ENCODE results near the gene TSPAN4.

TSPAN4 gene

GRCh38 chr11:808427-809286 lies 34.0 kb upstream of the TSPAN4 start:
- no peak for DNase-seq

GRCh38 chr11:809287-810039 lies 33.2 kb upstream of the TSPAN4 start, which contains the start of gene RPLP2:
Gene RPLP2, plus strand, starts transcription at chr11:809967. Its CDS starts 268 bp downstream, at chr11:810235.
- peak; percentile 98 for DNase-seq

GRCh38 chr11:810040-810567 lies 32.5 kb upstream of the TSPAN4 start:
- DNase-seq, result no peak

- DNase-seq, result no peak
Observed at GRCh38 chr11:811446-812245, 31.0 kb upstream of the TSPAN4 start.

GRCh38 chr11:812390-812789 lies 30.3 kb upstream of the TSPAN4 start:
- no peak for DNase-seq

- no peak for DNase-seq
Observed at GRCh38 chr11:813072-813455, 29.6 kb upstream of the TSPAN4 start.

- DNase-seq, result no peak
Observed at GRCh38 chr11:813456-814096, 29.1 kb upstream of the TSPAN4 start.

- DNase-seq, result no peak
Observed at GRCh38 chr11:815675-816432, 26.8 kb upstream of the TSPAN4 start.

GRCh38 chr11:816433-816779 lies 26.2 kb upstream of the TSPAN4 start:
- no peak for DNase-seq

GRCh38 chr11:818396-819128 lies 24.1 kb upstream of the TSPAN4 start, which contains the start of gene PNPLA2:
Gene PNPLA2, plus strand, starts transcription at chr11:818914. Its CDS starts 805 bp downstream, at chr11:819719.
- no peak for DNase-seq

- DNase-seq, result peak; percentile 86
Observed at GRCh38 chr11:819129-819931, 23.3 kb upstream of the TSPAN4 start.

- DNase-seq, result peak; percentile 88
Observed at GRCh38 chr11:819943-820649, 22.6 kb upstream of the TSPAN4 start.

- no peak for DNase-seq
Observed at GRCh38 chr11:820655-821511, 21.8 kb upstream of the TSPAN4 start.

GRCh38 chr11:821512-822371 lies 20.9 kb upstream of the TSPAN4 start:
- no peak for DNase-seq

- no peak for DNase-seq
Observed at GRCh38 chr11:823441-824291, 19.0 kb upstream of the TSPAN4 start.

GRCh38 chr11:824292-824880 lies 18.3 kb upstream of the TSPAN4 start:
- DNase-seq, result no peak

All from activated CD4-positive, alpha-beta T cell treated with anti-CD3 and anti-CD28 coated beads for 1 hour (primary cell).